MCF 10A (cell line): ENCODE data around the gene DCAF5. TPM values are rescaled to one million over a fixed set of nuclear protein-coding genes. Genes with fewer than 3 reads are reported as not detected.

Source experiments
- BruUV-seq: library from RNA; stranded (reverse); fragments of 400-500 nt; replicated peaks from 2 replicates; lab custom pipeline; 2021; lab: Mats Ljungman, UMichigan
- CTCF ChIA-PET: fragments of 300-600 bp; sonication (Branson Sonifier 250); formaldehyde crosslinking; extraction: SDS; loops from one replicate; lab custom pipeline; 2021; ENCODE audit warnings: antibody characterized with exemption, inconsistent platforms; lab: Yijun Ruan, JAX
- POLR2A ChIA-PET: fragments of 300-600, 350-650 bp; sonication (Branson Sonifier 250); formaldehyde crosslinking; extraction: SDS; loops from one replicate; lab custom pipeline; 2020; ENCODE audit warnings: antibody characterized with exemption, inconsistent platforms; lab: Yijun Ruan, JAX
- DNase-seq: peaks from one replicate; pipeline ENCODE4 v3.0.0-alpha.2; 2018; ENCODE audit not compliant: unreplicated experiment
- H3K27ac Mint-ChIP-seq: one replicate; pipeline ENCODE4 v1.8.0; 2022; ENCODE audit warnings: mild to moderate bottlenecking, low read depth, mixed read lengths; ENCODE audit not compliant: unreplicated experiment
- H3K27me3 Mint-ChIP-seq: one replicate; pipeline ENCODE4 v1.8.0; 2022; ENCODE audit warnings: mixed read lengths; ENCODE audit not compliant: insufficient read depth, unreplicated experiment
- H3K36me3 Mint-ChIP-seq: one replicate; pipeline ENCODE4 v1.8.0; 2022; ENCODE audit warnings: mild to moderate bottlenecking, moderate library complexity, mixed read lengths; ENCODE audit not compliant: insufficient read depth, unreplicated experiment
- H3K4me1 Mint-ChIP-seq: one replicate; pipeline ENCODE4 v1.8.0; 2022; ENCODE audit warnings: mixed read lengths; ENCODE audit not compliant: insufficient read depth, unreplicated experiment
- H3K4me3 Mint-ChIP-seq: one replicate; pipeline ENCODE4 v1.8.0; 2022; ENCODE audit warnings: mild to moderate bottlenecking, moderate library complexity, mixed read lengths; ENCODE audit not compliant: unreplicated experiment
- H3K9me3 Mint-ChIP-seq: one replicate; pipeline ENCODE4 v1.8.0; 2022; ENCODE audit warnings: mixed read lengths; ENCODE audit not compliant: unreplicated experiment
- CTCF ChIP-seq: fragments of 200-600 bp; IDR thresholded peaks from one replicate; pipeline ENCODE4 v1.8.0; 2022; ENCODE audit warnings: antibody characterized with exemption, mild to moderate bottlenecking; ENCODE audit not compliant: unreplicated experiment
- intact Hi-C: fragments of 100-400 bp; cut with micrococcal nuclease; formaldehyde crosslinking; loops from 2 replicates; pipeline ENCODE4 v1.14.1; 2022
- total RNA-seq: library from RNA; stranded (reverse); gene quantifications from 2 replicates; pipeline ENCODE4 v1.2.3, GENCODE V29; 2022

Gene DCAF5
- total RNA-seq, 1 experiment from 2014 or later = 37.7 TPM

DNA sequence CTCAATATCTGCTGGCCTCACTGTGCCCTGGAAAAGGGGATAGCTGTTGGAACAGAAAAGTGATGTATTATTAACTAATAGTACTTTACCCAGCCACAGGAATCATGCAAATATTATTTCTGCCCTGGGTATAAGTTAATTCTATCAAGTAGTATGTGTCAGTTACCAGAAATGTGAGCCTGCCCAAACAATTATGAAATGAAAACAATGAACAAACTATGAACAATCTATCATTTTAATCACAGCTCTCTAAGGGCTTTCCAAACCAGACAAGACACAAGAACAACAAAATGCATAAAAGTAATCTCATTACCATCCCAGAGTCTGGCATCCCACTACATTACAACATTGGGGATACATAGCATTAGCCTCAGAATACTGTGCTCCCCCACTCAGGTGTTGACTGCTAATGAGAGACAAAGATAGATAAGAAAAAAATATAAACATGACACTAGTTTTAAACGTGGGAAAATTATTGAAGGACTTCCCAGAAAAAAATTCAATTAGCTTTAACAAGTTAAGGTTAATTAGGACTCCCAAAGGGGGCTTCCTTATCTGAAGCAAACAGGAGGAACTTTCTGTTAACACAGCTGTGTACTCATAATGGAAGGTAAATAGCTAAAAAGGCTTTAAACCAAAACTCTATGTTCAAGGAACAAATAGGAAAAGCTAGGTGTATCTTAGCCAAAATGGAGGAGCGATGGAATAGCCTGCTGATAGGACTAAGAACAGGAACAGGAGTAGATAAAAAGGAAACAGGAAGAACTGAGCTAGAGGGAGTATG lies 3.3 kb downstream of the DCAF5 start:
- TF ChIP-seq CTCF = no peak
- peak overlapping the region; percentile 90 for H3K4me3 Mint-ChIP-seq
- BruUV-seq = no TSS peak
- peaks cover 20% of the 10 kb centered on the region for H3K4me1 Mint-ChIP-seq
- peak overlapping the region; percentile 93 for H3K27ac Mint-ChIP-seq
- POLR2A ChIA-PET = interaction anchor here (0.7 to 5.7 kb wide), 4 partner anchors 8 to 41 kb away, joined by 3 to 77 read pairs (median 45); partner anchors contain the start of gene EXD2
- intact Hi-C loops = loop anchor here (2.0 kb wide), 1 partner anchor 41 kb away; the partner anchor contains the start of gene EXD2
- H3K9me3 Mint-ChIP-seq = no peaks in the 10 kb centered on the region
- H3K27me3 Mint-ChIP-seq = no peaks in the 10 kb centered on the region
- CTCF ChIA-PET = interaction anchor here (0.9 to 2.6 kb wide), 6 partner anchors 15 to 44 kb away, joined by 3 to 13 read pairs (median 5); no protein-coding TSS in a partner anchor
- peaks cover 32% of the 10 kb centered on the region for H3K36me3 Mint-ChIP-seq
- DNase-seq = no peak

GRCh38 chr14:69142101-69142500 lies 10.8 kb downstream of the DCAF5 start:
- Mint-ChIP-seq H3K4me3 (no peak overlapping the region), H3K9me3 (no peaks in the 10 kb centered on the region), H3K4me1 (peaks cover 22% of the 10 kb centered on the region), H3K36me3 (peaks cover 8% of the 10 kb centered on the region), H3K27me3 (no peaks in the 10 kb centered on the region), H3K27ac (no peak overlapping the region)
- TF ChIP-seq CTCF = no peak
- intact Hi-C loops = no loop called here
- BruUV-seq = no TSS peak
- ChIA-PET POLR2A (interaction anchor here (5.2 kb wide), 1 partner anchor 10 kb away, joined by 32 read pairs; the partner anchor contains the start of gene DCAF5), CTCF (interaction anchor here (0.6 to 2.1 kb wide), 2 partner anchors 13 to 280 kb away, joined by 3 to 12 read pairs; no protein-coding TSS in a partner anchor)
- no peak for DNase-seq

DNA sequence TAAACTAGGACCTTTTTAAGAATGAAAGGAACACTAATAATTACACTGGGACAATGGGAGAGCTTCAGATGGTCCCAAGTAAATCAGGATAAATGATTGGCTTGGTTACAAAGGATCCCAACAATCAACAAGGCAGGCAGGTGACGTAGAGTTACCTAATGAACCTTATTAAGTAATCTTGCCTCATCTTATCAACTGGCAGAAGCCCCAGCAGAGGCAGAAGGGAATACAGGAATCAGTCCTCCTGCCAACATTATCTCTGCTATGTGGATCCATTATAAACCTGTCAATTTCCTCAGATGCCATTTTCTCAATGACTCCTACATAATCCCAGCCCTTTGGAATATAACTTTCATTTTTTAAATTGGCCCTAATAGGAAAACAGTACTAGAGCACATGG lies 11.4 kb downstream of the DCAF5 start:
- Mint-ChIP-seq H3K4me1 (peaks cover 22% of the 10 kb centered on the region), H3K9me3 (no peaks in the 10 kb centered on the region), H3K4me3 (no peak overlapping the region), H3K36me3 (peaks cover 8% of the 10 kb centered on the region), H3K27me3 (no peaks in the 10 kb centered on the region), H3K27ac (no peak overlapping the region)
- no peak for TF ChIP-seq CTCF
- BruUV-seq = no TSS peak
- ChIA-PET CTCF (interaction anchor here (1.1 to 2.1 kb wide), 2 partner anchors 11 to 12 kb away, joined by 3 to 12 read pairs; no protein-coding TSS in a partner anchor), POLR2A (interaction anchor here (1.0 to 5.2 kb wide), 2 partner anchors 10 kb away, joined by 3 to 32 read pairs; partner anchors contain the start of gene DCAF5)
- DNase-seq = no peak
- intact Hi-C loops = no loop called here

DNA sequence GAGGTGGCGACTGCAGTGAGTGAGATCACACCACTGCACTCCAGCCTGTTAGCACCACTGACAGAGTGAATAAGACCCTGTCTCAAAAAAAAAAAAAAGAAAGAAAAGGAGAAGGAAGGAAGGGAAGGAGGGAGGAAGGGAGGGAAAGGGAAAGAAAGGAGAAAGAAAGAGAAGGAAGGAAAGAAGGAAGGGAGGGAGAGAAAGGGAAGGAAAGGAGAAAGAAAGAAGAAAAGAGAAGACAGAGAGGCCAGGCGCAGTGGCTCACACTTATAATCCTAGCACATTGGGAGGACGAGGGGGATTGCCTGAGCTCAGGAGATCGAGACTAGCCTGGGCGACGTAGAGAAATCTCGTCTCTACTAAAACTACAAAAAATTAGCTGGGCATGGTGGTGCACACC lies 13.2 kb downstream of the DCAF5 start:
- ChIA-PET POLR2A (interaction anchor here (0.6 to 5.2 kb wide), 3 partner anchors 12 to 260 kb away, joined by 3 to 32 read pairs (median 3); partner anchors contain the start of gene DCAF5), CTCF (interaction anchor here (0.6 to 0.9 kb wide), 4 partner anchors 11 to 186 kb away, joined by 3 read pairs; no protein-coding TSS in a partner anchor)
- Mint-ChIP-seq H3K27ac (no peak overlapping the region), H3K36me3 (peaks cover 8% of the 10 kb centered on the region), H3K9me3 (no peaks in the 10 kb centered on the region), H3K27me3 (no peaks in the 10 kb centered on the region), H3K4me1 (peaks cover 22% of the 10 kb centered on the region), H3K4me3 (no peak overlapping the region)
- BruUV-seq = no TSS peak
- TF ChIP-seq CTCF = no peak
- intact Hi-C loops = no loop called here
- no peak for DNase-seq
